Kidney (tissue), 14 donors: ENCODE data around the gene LORICRIN. TPM values are rescaled to one million over a fixed set of nuclear protein-coding genes. Genes with fewer than 3 reads are reported as not detected.

Source experiments
- DNase-seq, 5 donors: peaks; one replicate each; pipeline ENCODE4 v3.0.0-alpha.2; 2013 to 2020
- FAIRE-seq: peaks from 2 replicates; lab custom pipeline; 2012; peaks lifted over from hg19 to GRCh38; lab: Jason Lieb, UNC
- H3K27ac ChIP-seq, 2 donors: one replicate each; pipeline ENCODE4 v1.7.0; 2013; ENCODE audit warnings: low read depth in 2 of 2, low read length in 2 of 2, inconsistent platforms in 1 of 2
- H3K27me3 ChIP-seq: one replicate; pipeline ENCODE4 v1.7.1; 2013; ENCODE audit warnings: low read length, inconsistent platforms; ENCODE audit not compliant: control insufficient read depth, insufficient read depth
- H3K36me3 ChIP-seq, 3 donors: one replicate each; pipeline versions ENCODE4 v1.7.0 to v1.7.1; 2013; ENCODE audit warnings: low read length in 3 of 3, control low read depth in 1 of 3, inconsistent platforms in 1 of 3; ENCODE audit not compliant: insufficient read depth in 3 of 3, control insufficient read depth in 2 of 3
- H3K4me1 ChIP-seq, 3 donors: one replicate each; pipeline versions ENCODE4 v1.7.0 to v1.7.1; 2013; ENCODE audit warnings: low read length in 3 of 3, inconsistent platforms in 1 of 3, low read depth in 1 of 3; ENCODE audit not compliant: control insufficient read depth in 2 of 3, insufficient read depth in 2 of 3
- H3K4me3 ChIP-seq, 3 donors: one replicate each; pipeline versions ENCODE4 v1.7.0 to v1.8.1; 2013; ENCODE audit warnings: low read length in 3 of 3, control low read depth in 1 of 3, inconsistent platforms in 1 of 3
- H3K9ac ChIP-seq, 3 donors: one replicate each; pipeline versions ENCODE4 v1.7.0 to v1.7.1; 2013; ENCODE audit warnings: low read length in 3 of 3, control low read depth in 1 of 3, inconsistent platforms in 1 of 3
- H3K9me3 ChIP-seq, 3 donors: one replicate each; pipeline versions ENCODE4 v1.7.0 to v1.7.1; 2013; ENCODE audit warnings: low read length in 3 of 3, control low read depth in 1 of 3, inconsistent platforms in 1 of 3; ENCODE audit not compliant: control insufficient read depth in 2 of 3, insufficient read depth in 1 of 3
- intact Hi-C: fragments of 100-400 bp; cut with DNase I; formaldehyde crosslinking; loops from one replicate; pipeline ENCODE4 v1.11.1; 2022
- polyA plus RNA-seq: library from polyadenylated mRNA; stranded (reverse); fragments of 350-450 nt; fragmentation: Illumina TruSeq; extraction: RNeasy Lipid Tissue Mini Kit (QIAGEN cat#74804); gene quantifications from one replicate; pipeline ENCODE4 v1.2.3, GENCODE V29; 2014; ENCODE audit warnings: low read depth, low replicate concordance; ENCODE audit not compliant: insufficient read depth
- total RNA-seq: library from RNA; stranded (reverse); fragmentation: NEBNext Ultra II Directional; extraction: Animal tissue kit (Norgen Biotek cat#: 25700); gene quantifications from one replicate; pipeline ENCODE4 v1.2.1, GENCODE V29; 2021
- TF ChIP-seq, protein P1 (sequence below): IDR thresholded peaks from 3 replicates; pipeline ENCODE4 v1.5.1; 2012; ENCODE audit warnings: mild to moderate bottlenecking, moderate library complexity, borderline replicate concordance; ENCODE audit not compliant: insufficient read depth; ENCODE audit errors: extremely low read depth
- donor health status: control.
- donor health status: control.
- donor health status: control.
- donor health status: control.
- donor health status: control.
- donor health status: DM: yes; HTN: yes; CAD: no.
- donor health status: Normal renal cell carcinoma (clear cell type).

The LORICRIN gene
- total and polyA plus RNA-seq, 2 donors from 2014 or later: not detected

DNA sequence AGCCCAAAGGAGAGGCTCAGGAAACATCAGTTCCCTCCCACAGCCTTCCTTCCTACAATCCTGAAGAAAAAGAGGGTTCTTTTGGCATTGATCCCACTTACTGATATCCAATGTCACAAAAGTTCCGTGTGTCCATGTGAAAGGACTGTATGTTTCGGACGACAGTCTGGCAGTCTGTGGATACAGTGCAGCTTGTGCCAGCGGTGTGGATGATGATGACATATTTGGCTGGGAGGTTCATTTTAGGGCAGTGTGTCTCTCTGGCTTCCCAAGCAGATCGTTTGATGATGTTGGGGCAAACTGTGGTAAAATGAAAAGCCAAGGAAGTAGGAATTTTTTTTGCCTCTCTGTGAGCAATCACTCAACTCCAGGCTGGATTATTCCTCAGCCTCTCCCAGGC, 42.8 kb downstream of the LORICRIN start:
- FAIRE-seq (no peak), DNase-seq (no peak)
- H3K9ac ChIP-seq: no peak overlapping the region
- no peaks in the 10 kb centered on the region for H3K27me3 ChIP-seq
- H3K4me1 ChIP-seq: no peaks in the 10 kb centered on the region
- H3K9me3 ChIP-seq: no peaks in the 10 kb centered on the region
- intact Hi-C loops: no loop called here
- no peak overlapping the region for H3K4me3 ChIP-seq
- H3K27ac ChIP-seq: no peak overlapping the region
- H3K36me3 ChIP-seq: no peaks in the 10 kb centered on the region
- TF ChIP-seq, protein P1, sequence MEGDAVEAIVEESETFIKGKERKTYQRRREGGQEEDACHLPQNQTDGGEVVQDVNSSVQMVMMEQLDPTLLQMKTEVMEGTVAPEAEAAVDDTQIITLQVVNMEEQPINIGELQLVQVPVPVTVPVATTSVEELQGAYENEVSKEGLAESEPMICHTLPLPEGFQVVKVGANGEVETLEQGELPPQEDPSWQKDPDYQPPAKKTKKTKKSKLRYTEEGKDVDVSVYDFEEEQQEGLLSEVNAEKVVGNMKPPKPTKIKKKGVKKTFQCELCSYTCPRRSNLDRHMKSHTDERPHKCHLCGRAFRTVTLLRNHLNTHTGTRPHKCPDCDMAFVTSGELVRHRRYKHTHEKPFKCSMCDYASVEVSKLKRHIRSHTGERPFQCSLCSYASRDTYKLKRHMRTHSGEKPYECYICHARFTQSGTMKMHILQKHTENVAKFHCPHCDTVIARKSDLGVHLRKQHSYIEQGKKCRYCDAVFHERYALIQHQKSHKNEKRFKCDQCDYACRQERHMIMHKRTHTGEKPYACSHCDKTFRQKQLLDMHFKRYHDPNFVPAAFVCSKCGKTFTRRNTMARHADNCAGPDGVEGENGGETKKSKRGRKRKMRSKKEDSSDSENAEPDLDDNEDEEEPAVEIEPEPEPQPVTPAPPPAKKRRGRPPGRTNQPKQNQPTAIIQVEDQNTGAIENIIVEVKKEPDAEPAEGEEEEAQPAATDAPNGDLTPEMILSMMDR: no peak

DNA sequence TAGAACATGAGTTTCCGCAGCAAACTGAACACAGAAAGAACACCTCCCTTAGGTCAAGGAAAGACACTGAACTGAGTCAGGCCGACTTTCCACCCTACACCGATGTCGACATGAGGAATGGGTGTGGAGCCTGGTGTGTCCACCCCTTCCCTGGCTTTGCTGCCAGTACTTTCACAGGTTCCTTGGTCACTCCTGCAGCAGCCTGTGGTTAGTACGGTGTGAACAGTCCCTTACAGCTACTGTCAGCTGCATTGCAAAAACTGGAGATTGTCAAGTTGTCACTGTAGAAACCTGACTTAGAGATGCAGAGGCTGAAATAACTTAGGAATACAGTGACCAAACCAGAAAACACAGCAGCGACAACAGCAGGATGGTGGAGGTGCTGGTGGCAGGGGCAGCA, 46.2 kb downstream of the LORICRIN start:
- TF ChIP-seq, protein P1: no peak
- Histone ChIP-seq H3K27ac (no peak overlapping the region), H3K36me3 (no peaks in the 10 kb centered on the region), H3K9ac (no peak overlapping the region), H3K4me3 (no peak overlapping the region), H3K4me1 (no peaks in the 10 kb centered on the region), H3K27me3 (no peaks in the 10 kb centered on the region), H3K9me3 (no peaks in the 10 kb centered on the region)
- FAIRE-seq (no peak), DNase-seq (no peak)
- intact Hi-C loops: no loop called here

DNA sequence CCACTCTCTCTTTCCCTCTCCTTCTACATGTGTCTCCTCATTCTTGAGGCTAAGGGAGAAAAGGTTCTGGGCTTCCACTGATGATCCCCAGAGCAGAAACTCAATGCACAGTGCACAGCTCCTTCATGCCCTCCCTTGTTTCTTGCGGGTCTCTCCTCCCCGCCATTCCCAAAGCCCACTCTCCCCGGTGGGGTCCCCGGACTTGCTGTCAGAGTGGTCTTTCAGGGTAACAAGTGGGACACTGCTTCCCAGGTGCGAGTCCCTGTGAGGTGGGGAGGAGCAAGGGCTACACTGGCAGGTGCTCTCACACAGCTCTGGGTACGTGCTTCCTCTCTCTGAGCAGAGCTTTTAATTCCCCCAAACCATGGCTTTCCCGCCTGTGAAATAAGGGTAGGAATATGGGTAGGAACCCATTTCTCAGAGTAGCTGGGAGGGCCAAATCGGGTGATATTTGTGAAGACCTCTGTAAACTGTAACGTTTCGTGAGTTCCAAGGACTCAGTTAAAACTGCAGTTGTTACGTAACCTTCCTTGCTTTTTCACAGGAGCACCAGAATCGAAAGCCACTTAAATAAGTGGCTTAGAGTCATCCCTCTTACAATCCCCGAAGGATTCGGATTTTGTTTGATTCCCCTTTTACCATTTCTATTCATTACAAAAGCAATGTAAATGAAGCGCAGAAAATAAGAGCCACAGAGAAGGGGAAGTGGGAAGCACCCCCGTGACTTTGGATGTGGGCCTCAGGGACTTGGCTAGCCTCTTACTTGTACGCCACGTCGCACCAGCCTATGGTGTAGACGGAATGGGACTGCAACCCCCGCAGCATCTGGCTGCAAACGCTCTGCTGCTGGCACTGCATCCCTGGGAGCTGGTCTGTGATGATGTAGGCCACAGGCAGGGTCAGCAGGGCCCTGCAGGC, 47.1 kb downstream of the LORICRIN start:
- no peaks in the 10 kb centered on the region for H3K36me3 ChIP-seq
- H3K27me3 ChIP-seq: no peaks in the 10 kb centered on the region
- TF ChIP-seq, protein P1: no peak
- H3K9ac ChIP-seq: no peak overlapping the region
- intact Hi-C loops: no loop called here
- H3K27ac ChIP-seq: no peak overlapping the region
- no peak for FAIRE-seq
- DNase-seq: no peak
- H3K4me1 ChIP-seq: no peaks in the 10 kb centered on the region
- H3K9me3 ChIP-seq: no peaks in the 10 kb centered on the region
- H3K4me3 ChIP-seq: no peak overlapping the region

DNA sequence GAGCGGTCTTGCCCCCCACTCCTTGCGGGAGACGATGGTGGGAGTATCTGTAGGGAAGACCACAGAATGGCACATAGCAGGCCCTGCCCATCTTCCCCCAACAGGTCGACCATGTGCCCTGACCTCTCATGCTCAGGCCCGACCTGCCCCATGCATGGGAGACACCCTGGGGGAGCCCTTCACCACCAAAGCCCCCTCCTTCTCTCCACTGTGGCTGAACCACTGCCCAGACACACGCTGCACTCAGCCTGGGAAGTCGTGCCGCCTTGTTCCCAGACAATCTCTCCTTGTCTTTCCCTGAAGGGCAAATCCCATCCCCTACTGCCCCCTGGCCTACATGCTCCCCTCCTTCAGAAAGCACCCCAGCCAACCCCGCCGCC, 47.7 kb downstream of the LORICRIN start:
- Histone ChIP-seq H3K9ac (no peak overlapping the region), H3K4me1 (no peaks in the 10 kb centered on the region), H3K9me3 (no peaks in the 10 kb centered on the region), H3K36me3 (no peaks in the 10 kb centered on the region), H3K27me3 (no peaks in the 10 kb centered on the region), H3K27ac (no peak overlapping the region), H3K4me3 (no peak overlapping the region)
- FAIRE-seq (no peak), DNase-seq (no peak)
- intact Hi-C loops: no loop called here
- TF ChIP-seq, protein P1: no peak
